Neural cell (in vitro differentiated cells): ENCODE measurements around the gene ADGRL3.

Experiments used
- EP300 ChIP-seq: fragments of 450-650 bp; conservative IDR thresholded peaks from 2 replicates; pipeline ENCODE4 v1.6.1; 2014; ENCODE audit warnings: antibody characterized with exemption, mild to moderate bottlenecking, moderate library complexity; ENCODE audit not compliant: poor library complexity, severe bottlenecking
- EZH2 ChIP-seq: fragments of 200-600, 300-800 bp; shearing (Covaris generic), sonication (generic); IDR thresholded peaks from 2 replicates; pipeline ENCODE4 v1.6.1; 2014; ENCODE audit warnings: antibody characterized with exemption, low read length, borderline replicate concordance, mild to moderate bottlenecking; ENCODE audit not compliant: insufficient read depth, poor library complexity, severe bottlenecking
- MXI1 ChIP-seq: fragments of 450-650 bp; conservative IDR thresholded peaks from 2 replicates; pipeline ENCODE4 v1.6.1; 2014; ENCODE audit warnings: antibody characterized with exemption, mild to moderate bottlenecking; ENCODE audit not compliant: poor library complexity, severe bottlenecking
- POLR2AphosphoS5 ChIP-seq: IDR thresholded peaks from 2 replicates; pipeline ENCODE4 v1.6.1; 2012
- RAD21 ChIP-seq: fragments of 450-650 bp; conservative IDR thresholded peaks from 2 replicates; pipeline ENCODE4 v1.6.1; 2014; ENCODE audit warnings: antibody characterized with exemption, mild to moderate bottlenecking, moderate library complexity
- REST ChIP-seq: IDR thresholded peaks from 2 replicates; pipeline ENCODE4 v1.6.1; 2012; ENCODE audit warnings: borderline replicate concordance
- SMC3 ChIP-seq: fragments of 450-650 bp; conservative IDR thresholded peaks from 2 replicates; pipeline ENCODE4 v1.6.1; 2014; ENCODE audit warnings: antibody characterized with exemption, mild to moderate bottlenecking, moderate library complexity; ENCODE audit not compliant: poor library complexity
- TAF1 ChIP-seq: IDR thresholded peaks from 2 replicates; pipeline ENCODE4 v1.6.1; 2012; ENCODE audit warnings: low read depth
- TF ChIP-seq, protein P1 (sequence below): fragments of 450-650 bp; IDR thresholded peaks from 2 replicates; pipeline ENCODE4 v1.5.1; 2014; ENCODE audit warnings: antibody characterized with exemption, mild to moderate bottlenecking, moderate library complexity; ENCODE audit not compliant: poor library complexity, severe bottlenecking

DNA sequence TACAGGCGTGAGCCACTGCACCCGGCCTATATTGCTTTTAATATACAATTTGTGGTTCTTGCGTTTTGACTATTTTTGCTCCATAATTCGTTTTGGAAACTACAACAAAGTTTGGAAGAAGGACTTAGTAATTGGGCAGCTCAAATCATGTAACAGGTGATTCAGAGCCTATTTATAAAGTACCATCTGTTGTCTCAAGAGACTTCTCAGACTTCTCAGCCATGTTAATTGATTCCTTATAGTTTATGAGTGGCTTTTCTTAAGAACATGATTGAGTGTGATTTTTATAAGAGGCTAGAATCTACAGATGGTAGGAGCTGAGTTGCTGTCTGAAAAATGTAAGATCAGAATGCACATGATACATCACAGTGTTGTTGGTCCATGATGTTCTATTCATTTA lies 240.2 kb downstream of the ADGRL3 start:
- TF ChIP-seq, protein P1, sequence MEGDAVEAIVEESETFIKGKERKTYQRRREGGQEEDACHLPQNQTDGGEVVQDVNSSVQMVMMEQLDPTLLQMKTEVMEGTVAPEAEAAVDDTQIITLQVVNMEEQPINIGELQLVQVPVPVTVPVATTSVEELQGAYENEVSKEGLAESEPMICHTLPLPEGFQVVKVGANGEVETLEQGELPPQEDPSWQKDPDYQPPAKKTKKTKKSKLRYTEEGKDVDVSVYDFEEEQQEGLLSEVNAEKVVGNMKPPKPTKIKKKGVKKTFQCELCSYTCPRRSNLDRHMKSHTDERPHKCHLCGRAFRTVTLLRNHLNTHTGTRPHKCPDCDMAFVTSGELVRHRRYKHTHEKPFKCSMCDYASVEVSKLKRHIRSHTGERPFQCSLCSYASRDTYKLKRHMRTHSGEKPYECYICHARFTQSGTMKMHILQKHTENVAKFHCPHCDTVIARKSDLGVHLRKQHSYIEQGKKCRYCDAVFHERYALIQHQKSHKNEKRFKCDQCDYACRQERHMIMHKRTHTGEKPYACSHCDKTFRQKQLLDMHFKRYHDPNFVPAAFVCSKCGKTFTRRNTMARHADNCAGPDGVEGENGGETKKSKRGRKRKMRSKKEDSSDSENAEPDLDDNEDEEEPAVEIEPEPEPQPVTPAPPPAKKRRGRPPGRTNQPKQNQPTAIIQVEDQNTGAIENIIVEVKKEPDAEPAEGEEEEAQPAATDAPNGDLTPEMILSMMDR, result no peak
- TF ChIP-seq TAF1 (no peak), MXI1 (no peak), EZH2 (no peak), POLR2AphosphoS5 (no peak), EP300 (no peak), SMC3 (no peak), RAD21 (no peak), REST (no peak)
